ENCODE results near the gene TCF21. TPM values are rescaled to one million over a fixed set of nuclear protein-coding genes. Genes with fewer than 3 reads are reported as not detected.

TCF21 gene
- total and polyA plus RNA-seq, 2 of the 13 experiments (the other 11 are each of a cell fraction or from before 2014, with no cell fraction given), result not detected

DNA sequence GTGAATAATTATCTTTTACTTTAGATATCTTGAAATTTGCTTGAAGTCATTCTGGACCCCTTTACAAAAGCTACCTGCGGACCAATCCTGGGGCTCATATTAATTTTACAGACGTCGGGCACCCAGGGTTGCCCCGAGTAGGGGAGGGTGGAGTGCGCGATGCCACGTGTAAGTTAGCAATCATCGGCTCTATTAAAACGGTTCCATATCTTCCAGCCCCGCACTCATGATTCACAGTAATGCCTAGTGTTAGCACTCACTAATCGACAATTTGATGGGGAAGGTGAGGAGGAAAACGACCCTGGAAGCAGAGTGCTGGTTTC lies 34.9 kb upstream of the TCF21 start (continued):
- TF ChIP-seq ARID4A (CRISPR knock-in tag; IDR thresholded peaks at IDR 0.05; ENCODE audit: borderline replicate concordance) (no peak), ZNF24 (IDR thresholded peaks at IDR 0.05) (no peak), ZNF619 (CRISPR knock-in tag; IDR thresholded peaks at IDR 0.05) (no peak), ISL2 (CRISPR knock-in tag; IDR thresholded peaks at IDR 0.05) (no peak), PCBP1 (IDR thresholded peaks at IDR 0.05; ENCODE audit: borderline replicate concordance, low read depth, low read length) (no peak), KLF16 (CRISPR knock-in tag; IDR thresholded peaks at IDR 0.05) (no peak), SMARCE1 (IDR thresholded peaks at IDR 0.05; ENCODE audit: borderline replicate concordance) (no peak), ZNF496 (CRISPR knock-in tag; IDR thresholded peaks at IDR 0.05; ENCODE audit: insufficient replicate concordance) (no peak), ZNF549 (CRISPR knock-in tag; IDR thresholded peaks at IDR 0.05) (no peak), POLR2A (IDR thresholded peaks at IDR 0.05; ENCODE audit: insufficient read depth in 1 of 2, low read depth in 2 of 2, low read length in 2 of 2) (no peak), SOX6 (IDR thresholded peaks at IDR 0.05) (no peak), SOX6 (CRISPR knock-in tag; IDR thresholded peaks at IDR 0.05) (no peak), ZNF205 (CRISPR knock-in tag; IDR thresholded peaks at IDR 0.05) (no peak), TRIM24 (CRISPR knock-in tag; IDR thresholded peaks at IDR 0.05) (no peak), SNAI1 (CRISPR knock-in tag; IDR thresholded peaks at IDR 0.05; ENCODE audit: borderline replicate concordance) (no peak), FOXJ3 (CRISPR knock-in tag; IDR thresholded peaks at IDR 0.05; ENCODE audit: borderline replicate concordance) (no peak)
